Body of pancreas (tissue), 4 donors: ENCODE data around the gene PRDM10. TPM values are rescaled to one million over a fixed set of nuclear protein-coding genes. Genes with fewer than 3 reads are reported as not detected.

Experiments used
- ATAC-seq: fragments of 150-250 bp; one replicate; pipeline ENCODE4 v1.9.1; 2016
- DNase-seq, 4 donors: peaks; one replicate each; pipeline ENCODE4 v3.0.0-alpha.2; 2019
- H3K27ac ChIP-seq, 4 donors: fragments of 200-600 bp; sonication (generic); 1 replicate in 3 of 4; 2 replicates in 1 of 4; pipeline versions ENCODE4 v1.5.1 to v1.6.1; 2016 to 2019; ENCODE audit warnings: mild to moderate bottlenecking in 1 of 4, mixed read lengths in 1 of 4, moderate library complexity in 1 of 4
- H3K27me3 ChIP-seq, 2 donors: fragments of 200-600 bp; sonication (generic); one replicate each; pipeline ENCODE4 v1.6.0; 2016; ENCODE audit warnings: mild to moderate bottlenecking in 1 of 2
- H3K36me3 ChIP-seq, 2 donors: fragments of 200-600 bp; sonication (generic); replicated peaks in 1 of 2; 2 replicates each; pipeline ENCODE4 v1.5.1; 2016; ENCODE audit warnings: low read depth in 2 of 2; ENCODE audit not compliant: insufficient read depth in 1 of 2
- H3K4me1 ChIP-seq: fragments of 200-600 bp; sonication (generic); one replicate; pipeline ENCODE4 v1.6.0; 2016
- H3K4me3 ChIP-seq, 2 donors: fragments of 200-600 bp; sonication (generic); 1 replicate in 1 of 2; 2 replicates in 1 of 2; pipeline ENCODE4 v1.5.1; 2016 to 2019
- H3K9me3 ChIP-seq, 3 donors: fragments of 200-600 bp; sonication (generic); 1 replicate in 2 of 3; 2 replicates in 1 of 3; pipeline ENCODE4 v1.5.1; 2016
- CTCF ChIP-seq, 7 experiments: fragments of 450-650 bp in 4 of 7; fragments of 200-600 bp in 3 of 7; sonication (generic) in 3 of 7; IDR thresholded peaks; one replicate each; pipeline ENCODE4 v1.5.1; 2016 to 2019; ENCODE audit warnings: antibody characterized with exemption in 7 of 7
- POLR2A ChIP-seq, 3 donors: fragments of 450-650 bp; IDR thresholded peaks; one replicate each; pipeline ENCODE4 v1.6.1; 2016; ENCODE audit warnings: antibody characterized with exemption in 3 of 3, mild to moderate bottlenecking in 2 of 3
- WGBS, 2 donors: methylation state at CpG; one replicate each; pipeline ENCODE4 v1.1.5; 2017; 5-methylcytosine and 5-hydroxymethylcytosine counted together
- intact Hi-C: fragments of 100-400 bp; cut with DNase I; formaldehyde crosslinking; loops from one replicate; pipeline ENCODE4 v1.15.1; 2023
- total RNA-seq, 2 donors: library from RNA; depleted of rRNA; stranded (reverse); fragments of >200 nt; gene quantifications; one replicate each; pipeline ENCODE4 v1.1.0, GENCODE V29; 2016

PRDM10 gene
- total RNA-seq, 2 donors from 2014 or later: 4.7 to 14.5 TPM

- no peak overlapping the region for H3K27ac ChIP-seq
- H3K9me3 ChIP-seq: no peaks in the 10 kb centered on the region
- ATAC-seq: no peak
- TF ChIP-seq CTCF (IDR thresholded peaks at IDR 0.05): no peak
- no peak for TF ChIP-seq POLR2A (IDR thresholded peaks at IDR 0.05)
- DNase-seq: no peak
- intact Hi-C loops: no loop called here
- no peaks in the 10 kb centered on the region for H3K36me3 ChIP-seq
- 94 to 97% methylated on average over 18 of the region's 18 CpGs for WGBS, 2 donors
- H3K4me3 ChIP-seq: no peak overlapping the region
- no peaks in the 10 kb centered on the region for H3K4me1 ChIP-seq
- no peaks in the 10 kb centered on the region for H3K27me3 ChIP-seq
Measured at GRCh38 chr11:129944696-129945095, 57.9 kb downstream of the PRDM10 start.

GRCh38 chr11:129943036-129943435 is 59.6 kb downstream of the PRDM10 start:
- intact Hi-C loops: no loop called here
- DNase-seq (no peak), ATAC-seq (no peak)

GRCh38 chr11:129939510-129939909 is 63.1 kb downstream of the PRDM10 start:
- DNase-seq (no peak), ATAC-seq (no peak)
- Histone ChIP-seq H3K4me1 (no peaks in the 10 kb centered on the region), H3K9me3 (no peaks in the 10 kb centered on the region), H3K4me3 (no peak overlapping the region), H3K36me3 (no peaks in the 10 kb centered on the region), H3K27ac (no peak overlapping the region), H3K27me3 (no peaks in the 10 kb centered on the region)
- TF ChIP-seq POLR2A (IDR thresholded peaks at IDR 0.05): no peak
- no peak for TF ChIP-seq CTCF (IDR thresholded peaks at IDR 0.05)
- 79 to 86% methylated on average over 4 of the region's 4 CpGs for WGBS, 2 donors
- intact Hi-C loops: no loop called here

More at GRCh38 chr11:129943036-129943435, 59.6 kb downstream of the PRDM10 start:
- Histone ChIP-seq H3K36me3 (no peaks in the 10 kb centered on the region), H3K27ac (no peak overlapping the region), H3K9me3 (no peaks in the 10 kb centered on the region), H3K27me3 (no peaks in the 10 kb centered on the region), H3K4me3 (no peak overlapping the region), H3K4me1 (no peaks in the 10 kb centered on the region)
- TF ChIP-seq CTCF (IDR thresholded peaks at IDR 0.05): no peak
- no peak for TF ChIP-seq POLR2A (IDR thresholded peaks at IDR 0.05)

GRCh38 chr11:129938764-129939163 is 63.9 kb downstream of the PRDM10 start:
- H3K9me3 ChIP-seq: no peaks in the 10 kb centered on the region
- H3K27ac ChIP-seq: no peak overlapping the region
- 57 to 68% methylated on average over 5 of the region's 5 CpGs for WGBS, 2 donors
- DNase-seq (no peak), ATAC-seq (no peak)
- no peaks in the 10 kb centered on the region for H3K27me3 ChIP-seq
- no peaks in the 10 kb centered on the region for H3K4me1 ChIP-seq
- TF ChIP-seq CTCF (IDR thresholded peaks at IDR 0.05): no peak
- TF ChIP-seq POLR2A (IDR thresholded peaks at IDR 0.05): no peak
- no peak overlapping the region for H3K4me3 ChIP-seq
- H3K36me3 ChIP-seq: no peaks in the 10 kb centered on the region
- intact Hi-C loops: no loop called here

- Histone ChIP-seq H3K27me3 (no peaks in the 10 kb centered on the region), H3K27ac (no peak overlapping the region), H3K4me3 (no peak overlapping the region), H3K36me3 (no peaks in the 10 kb centered on the region), H3K9me3 (no peaks in the 10 kb centered on the region), H3K4me1 (no peaks in the 10 kb centered on the region)
- no peak for DNase-seq
- no peak for ATAC-seq
- 90 to 93% methylated on average over 4 of the region's 4 CpGs for WGBS, 2 donors
- TF ChIP-seq CTCF (IDR thresholded peaks at IDR 0.05) (no peak), POLR2A (IDR thresholded peaks at IDR 0.05) (no peak)
- intact Hi-C loops: no loop called here
Measured at GRCh38 chr11:129937592-129938238, 64.9 kb downstream of the PRDM10 start.
